ENCODE data around the gene PGAP3.

- TF ChIP-seq, protein P1, sequence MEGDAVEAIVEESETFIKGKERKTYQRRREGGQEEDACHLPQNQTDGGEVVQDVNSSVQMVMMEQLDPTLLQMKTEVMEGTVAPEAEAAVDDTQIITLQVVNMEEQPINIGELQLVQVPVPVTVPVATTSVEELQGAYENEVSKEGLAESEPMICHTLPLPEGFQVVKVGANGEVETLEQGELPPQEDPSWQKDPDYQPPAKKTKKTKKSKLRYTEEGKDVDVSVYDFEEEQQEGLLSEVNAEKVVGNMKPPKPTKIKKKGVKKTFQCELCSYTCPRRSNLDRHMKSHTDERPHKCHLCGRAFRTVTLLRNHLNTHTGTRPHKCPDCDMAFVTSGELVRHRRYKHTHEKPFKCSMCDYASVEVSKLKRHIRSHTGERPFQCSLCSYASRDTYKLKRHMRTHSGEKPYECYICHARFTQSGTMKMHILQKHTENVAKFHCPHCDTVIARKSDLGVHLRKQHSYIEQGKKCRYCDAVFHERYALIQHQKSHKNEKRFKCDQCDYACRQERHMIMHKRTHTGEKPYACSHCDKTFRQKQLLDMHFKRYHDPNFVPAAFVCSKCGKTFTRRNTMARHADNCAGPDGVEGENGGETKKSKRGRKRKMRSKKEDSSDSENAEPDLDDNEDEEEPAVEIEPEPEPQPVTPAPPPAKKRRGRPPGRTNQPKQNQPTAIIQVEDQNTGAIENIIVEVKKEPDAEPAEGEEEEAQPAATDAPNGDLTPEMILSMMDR (IDR thresholded peaks at IDR 0.05), result no peak
- no peak for TF ChIP-seq POLR2A (IDR thresholded peaks at IDR 0.05)
Observed at GRCh38 chr17:39706383-39706782, 18.5 kb upstream of the PGAP3 start.

Measured in transverse colon (tissue), 3 donors.